HG02610 (cell line): ENCODE measurements around the gene TAS2R10.

Source experiments
- ATAC-seq: cut with Tn5 transposase; IDR thresholded peaks from one replicate; pipeline ENCODE4 v1.9.1; 2021; ENCODE audit warnings: mild to moderate bottlenecking, moderate library complexity; ENCODE audit not compliant: unreplicated experiment

TAS2R10 gene

DNA sequence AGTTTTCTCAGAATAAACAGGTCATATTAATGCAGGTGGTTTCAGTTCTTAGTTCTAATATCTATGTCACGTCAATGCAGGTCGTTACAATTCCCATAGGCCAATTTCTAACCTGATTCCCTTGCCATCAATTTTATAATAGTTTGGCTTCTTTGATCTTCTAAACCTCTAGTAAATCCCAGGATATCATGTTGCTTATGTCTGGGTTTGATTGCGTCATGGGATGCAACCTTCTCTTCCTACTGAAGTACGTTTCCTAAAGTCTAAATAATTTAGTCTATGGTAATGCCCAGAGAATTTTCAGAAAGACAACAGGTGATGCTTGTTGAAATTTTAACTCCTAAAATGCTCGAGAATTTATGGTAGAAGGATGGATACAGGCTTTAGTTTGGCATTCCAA, 42.9 kb downstream of the TAS2R10 start:
- ATAC-seq = no peak

DNA sequence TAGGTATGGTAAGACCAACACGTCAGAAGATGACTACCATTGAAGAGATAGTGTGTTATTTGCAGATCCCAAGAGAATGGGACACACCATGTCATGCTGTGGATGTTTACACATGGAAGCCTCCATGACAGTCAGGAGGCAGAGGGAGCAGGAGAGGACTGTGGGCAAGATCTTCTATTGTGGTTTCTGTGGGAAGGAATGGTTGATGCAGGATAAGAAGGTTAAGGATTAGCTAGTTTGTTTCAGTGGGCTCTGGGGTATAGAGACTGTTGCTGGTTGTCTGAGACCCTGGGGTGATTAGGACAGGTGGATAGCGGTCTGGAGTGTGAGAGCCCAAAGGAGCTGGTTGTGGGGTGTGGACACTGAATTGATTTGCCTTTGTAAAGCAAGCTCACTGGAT, 47.1 kb downstream of the TAS2R10 start:
- no peak for ATAC-seq
